GM10266 (cell line): Measurements from ENCODE around the gene RBM47.
"Not testable (repeated sequence)": the region's sequence is repeated elsewhere in the genome, so short reads cannot be mapped to it uniquely, and the experiment has no call there.

Experiments used
- DNase-seq: peaks from one replicate; pipeline ENCODE4 v3.0.0; 2012; ENCODE audit errors: extremely low spot score
- CTCF ChIP-seq: IDR thresholded peaks from 2 replicates; pipeline ENCODE4 v1.5.1; 2012; ENCODE audit warnings: mild to moderate bottlenecking, low read depth; ENCODE audit not compliant: control insufficient read depth, insufficient read depth; ENCODE audit errors: missing control alignments

Gene RBM47

GRCh38 chr4:40524366-40525041, 105.2 kb downstream of the RBM47 start:
- no peak for TF ChIP-seq CTCF
- no peak for DNase-seq

- TF ChIP-seq CTCF, result no peak
Measured at GRCh38 chr4:40523581-40523980, 106.1 kb downstream of the RBM47 start.

GRCh38 chr4:40521957-40522356, 107.7 kb downstream of the RBM47 start:
- DNase-seq, result no peak
- no peak for TF ChIP-seq CTCF

More at GRCh38 chr4:40523581-40523980, 106.1 kb downstream of the RBM47 start:
- no peak for DNase-seq

- DNase-seq, result no peak
- TF ChIP-seq CTCF, result no peak
Measured at GRCh38 chr4:40520533-40520932, 109.1 kb downstream of the RBM47 start.

GRCh38 chr4:40517081-40517480, 112.6 kb downstream of the RBM47 start:
- not testable (repeated sequence) for DNase-seq

GRCh38 chr4:40516651-40517050, 113.0 kb downstream of the RBM47 start:
- no peak for TF ChIP-seq CTCF
- no peak for DNase-seq

GRCh38 chr4:40515398-40516293, 114.0 kb downstream of the RBM47 start:
- DNase-seq, result peak; percentile 78
- TF ChIP-seq CTCF, result no peak

GRCh38 chr4:40515037-40515397, 114.6 kb downstream of the RBM47 start:
- no peak for DNase-seq
- TF ChIP-seq CTCF, result no peak
